GM21515 (cell line): Measurements from ENCODE around the gene FOXB2.
"Not testable (repeated sequence)": the region's sequence is repeated elsewhere in the genome, so short reads cannot be mapped to it uniquely, and the experiment has no call there.

Source experiments
- ATAC-seq: cut with Tn5 transposase; IDR thresholded peaks from one replicate; pipeline ENCODE4 v1.9.1; 2021; ENCODE audit not compliant: unreplicated experiment

The FOXB2 gene

DNA sequence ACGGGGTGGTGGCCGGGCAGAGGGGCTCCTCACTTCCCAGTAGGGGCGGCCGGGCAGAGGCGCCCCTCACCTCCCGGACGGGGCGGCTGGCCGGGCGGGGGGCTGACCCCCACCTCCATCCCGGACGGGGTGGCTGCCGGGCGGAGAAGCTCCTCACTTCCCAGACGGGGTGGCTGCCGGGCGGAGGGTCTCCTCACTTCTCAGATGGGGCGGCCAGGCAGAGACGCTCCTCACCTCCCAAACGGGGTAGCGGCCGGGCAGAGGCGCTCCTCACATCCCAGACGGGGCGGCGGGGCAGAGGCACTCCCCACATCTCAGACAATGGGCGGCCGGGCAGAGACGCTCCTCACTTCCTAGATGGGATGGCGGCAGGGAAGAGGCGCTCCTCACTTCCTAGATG lies 41.2 kb downstream of the FOXB2 start:
- not testable (repeated sequence) for ATAC-seq

DNA sequence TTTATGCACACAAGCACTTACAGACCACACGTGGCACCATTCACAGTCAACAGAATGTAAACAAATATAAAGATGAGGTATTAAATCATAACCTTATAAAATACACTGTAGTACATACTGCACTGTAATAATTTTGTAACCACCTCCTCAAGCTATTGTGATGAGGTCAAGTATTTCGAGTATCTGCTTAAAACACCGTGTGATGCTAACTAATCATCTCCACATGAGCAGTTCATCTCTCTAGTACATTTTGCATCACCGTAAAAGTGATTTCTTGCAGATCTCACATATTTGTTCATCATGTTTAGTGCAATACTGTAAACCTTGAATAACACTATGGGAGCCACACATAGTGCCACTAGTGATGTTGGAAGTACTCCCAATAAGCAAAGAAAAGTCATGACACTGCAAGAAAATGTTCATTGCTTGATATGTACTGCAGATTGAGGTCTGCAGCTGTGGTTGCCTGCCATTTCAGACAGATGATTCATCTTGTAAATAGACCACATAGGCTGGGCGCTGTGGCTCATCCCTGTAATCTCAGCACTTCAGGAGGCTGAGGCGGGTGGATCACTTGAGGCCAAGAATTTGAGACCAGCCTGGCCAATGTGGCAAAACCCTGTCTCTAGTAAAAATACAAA lies 44.3 kb downstream of the FOXB2 start:
- ATAC-seq: no peak

DNA sequence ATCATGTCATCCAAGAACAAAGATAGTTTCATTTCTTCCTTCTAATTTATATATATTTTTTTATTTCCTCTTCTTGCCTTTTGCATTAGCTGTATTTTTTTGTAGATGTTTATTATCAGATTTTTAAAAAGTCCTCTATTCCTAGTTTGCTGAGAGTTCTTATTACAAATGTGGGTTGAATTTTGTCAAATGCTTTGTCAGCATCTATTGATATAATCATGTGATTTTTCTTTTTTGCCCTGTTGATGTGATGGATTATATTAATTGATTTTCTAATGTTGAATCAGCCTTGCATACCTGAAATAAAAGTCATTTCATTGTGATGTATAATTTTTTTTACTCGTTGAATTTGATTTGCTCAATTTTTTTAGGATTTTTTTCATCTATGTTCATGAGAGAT lies 46.9 kb downstream of the FOXB2 start:
- ATAC-seq: no peak
